Ascending aorta (tissue), 2 donors: ENCODE measurements around the gene C11orf42. TPM values are rescaled to one million over a fixed set of nuclear protein-coding genes. Genes with fewer than 3 reads are reported as not detected.

Experiments used
- DNase-seq, 2 donors: peaks; one replicate each; pipeline ENCODE4 v3.0.0-alpha.2; 2019; ENCODE audit warnings: low spot score in 2 of 2
- H3K27ac ChIP-seq, 2 donors: fragments of 200-600 bp; sonication (generic); one replicate each; pipeline ENCODE4 v1.5.1; 2016 to 2017; ENCODE audit warnings: mild to moderate bottlenecking in 1 of 2
- H3K27me3 ChIP-seq: fragments of 200-600 bp; sonication (generic); one replicate; pipeline ENCODE4 v1.5.1; 2017
- H3K36me3 ChIP-seq, 2 donors: fragments of 200-600 bp; sonication (generic); one replicate each; pipeline ENCODE4 v1.5.1; 2016
- H3K4me1 ChIP-seq, 2 donors: fragments of 200-600 bp; sonication (generic); one replicate each; pipeline ENCODE4 v1.5.1; 2016 to 2017; ENCODE audit warnings: mild to moderate bottlenecking in 1 of 2
- H3K4me3 ChIP-seq, 2 donors: fragments of 200-600 bp; sonication (generic); one replicate each; pipeline ENCODE4 v1.5.1; 2016 to 2017; ENCODE audit warnings: mild to moderate bottlenecking in 1 of 2
- H3K9me3 ChIP-seq, 2 donors: fragments of 200-600 bp; sonication (generic); one replicate each; pipeline ENCODE4 v1.5.1; 2016
- intact Hi-C: fragments of 100-400 bp; cut with DNase I; formaldehyde crosslinking; loops from one replicate; pipeline ENCODE4 v1.15.1; 2023
- total RNA-seq: library from RNA; depleted of rRNA; stranded (reverse); fragments of >200 nt; gene quantifications from one replicate; pipeline ENCODE4 v1.1.0, GENCODE V29; 2016
- TF ChIP-seq, protein P1 (sequence below), 3 experiments: fragments of 200-600 bp in 2 of 3; fragments of 450-650 bp in 1 of 3; sonication (generic) in 2 of 3; IDR thresholded peaks; one replicate each; pipeline ENCODE4 v1.5.1; 2016 to 2019; ENCODE audit warnings: antibody characterized with exemption in 3 of 3, mild to moderate bottlenecking in 1 of 3, moderate library complexity in 1 of 3

C11orf42 gene
- total RNA-seq, 1 donor from 2014 or later, result not detected

- H3K27me3 ChIP-seq, result no peaks in the 10 kb centered on the region
- no peak overlapping the region for H3K27ac ChIP-seq
- H3K4me1 ChIP-seq, result no peaks in the 10 kb centered on the region
- H3K9me3 ChIP-seq, result no peaks in the 10 kb centered on the region
- DNase-seq, result no peak
- intact Hi-C loops, result no loop called here
- TF ChIP-seq, protein P1, sequence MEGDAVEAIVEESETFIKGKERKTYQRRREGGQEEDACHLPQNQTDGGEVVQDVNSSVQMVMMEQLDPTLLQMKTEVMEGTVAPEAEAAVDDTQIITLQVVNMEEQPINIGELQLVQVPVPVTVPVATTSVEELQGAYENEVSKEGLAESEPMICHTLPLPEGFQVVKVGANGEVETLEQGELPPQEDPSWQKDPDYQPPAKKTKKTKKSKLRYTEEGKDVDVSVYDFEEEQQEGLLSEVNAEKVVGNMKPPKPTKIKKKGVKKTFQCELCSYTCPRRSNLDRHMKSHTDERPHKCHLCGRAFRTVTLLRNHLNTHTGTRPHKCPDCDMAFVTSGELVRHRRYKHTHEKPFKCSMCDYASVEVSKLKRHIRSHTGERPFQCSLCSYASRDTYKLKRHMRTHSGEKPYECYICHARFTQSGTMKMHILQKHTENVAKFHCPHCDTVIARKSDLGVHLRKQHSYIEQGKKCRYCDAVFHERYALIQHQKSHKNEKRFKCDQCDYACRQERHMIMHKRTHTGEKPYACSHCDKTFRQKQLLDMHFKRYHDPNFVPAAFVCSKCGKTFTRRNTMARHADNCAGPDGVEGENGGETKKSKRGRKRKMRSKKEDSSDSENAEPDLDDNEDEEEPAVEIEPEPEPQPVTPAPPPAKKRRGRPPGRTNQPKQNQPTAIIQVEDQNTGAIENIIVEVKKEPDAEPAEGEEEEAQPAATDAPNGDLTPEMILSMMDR (IDR thresholded peaks at IDR 0.05), result no peak
- peaks cover 79 to 96% of the 10 kb centered on the region in 2 donors for H3K36me3 ChIP-seq
- no peak overlapping the region for H3K4me3 ChIP-seq
Measured at GRCh38 chr11:6219359-6219758, 14.0 kb downstream of the C11orf42 start.

DNA sequence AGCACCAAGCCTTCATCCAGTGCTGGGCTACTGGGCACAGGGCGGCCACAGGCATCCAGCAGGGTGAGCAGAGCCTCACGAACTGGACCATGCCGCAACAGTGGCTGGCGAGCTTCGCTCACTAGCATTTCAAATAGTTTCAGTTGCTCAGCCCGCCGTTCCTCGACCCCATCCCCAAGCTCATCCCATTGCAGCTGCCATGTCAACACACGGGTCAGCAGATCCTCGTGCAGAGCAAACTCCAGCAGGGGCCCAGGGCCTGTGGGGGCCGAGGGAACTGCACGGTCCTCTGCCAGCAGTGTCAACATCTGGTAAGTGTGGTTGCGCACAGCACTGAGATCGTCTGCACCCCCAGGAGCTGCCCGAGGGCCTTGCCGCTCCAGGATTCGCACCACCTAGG, 18.5 kb downstream of the C11orf42 start:
- intact Hi-C loops, result no loop called here
- no peaks in the 10 kb centered on the region for H3K27me3 ChIP-seq
- H3K36me3 ChIP-seq, result peaks cover 50 to 53% of the 10 kb centered on the region in 2 donors
- H3K4me1 ChIP-seq, result peaks cover 0 to 2% of the 10 kb centered on the region in 2 donors
- no peak overlapping the region for H3K27ac ChIP-seq
- no peak overlapping the region for H3K4me3 ChIP-seq
- no peak for DNase-seq
- TF ChIP-seq, protein P1 (IDR thresholded peaks at IDR 0.05), result no peak
- H3K9me3 ChIP-seq, result no peaks in the 10 kb centered on the region

GRCh38 chr11:6224421-6224820, 19.1 kb downstream of the C11orf42 start:
- Histone ChIP-seq H3K4me1 (peaks cover 0 to 2% of the 10 kb centered on the region in 2 donors), H3K27me3 (no peaks in the 10 kb centered on the region), H3K9me3 (no peaks in the 10 kb centered on the region), H3K27ac (no peak overlapping the region), H3K4me3 (no peak overlapping the region), H3K36me3 (peaks cover 45 to 48% of the 10 kb centered on the region in 2 donors)
- no peak for DNase-seq
- intact Hi-C loops, result no loop called here
- TF ChIP-seq, protein P1 (IDR thresholded peaks at IDR 0.05), result no peak

GRCh38 chr11:6225024-6225423, 19.7 kb downstream of the C11orf42 start:
- no peak overlapping the region for H3K4me3 ChIP-seq
- H3K27me3 ChIP-seq, result no peaks in the 10 kb centered on the region
- TF ChIP-seq, protein P1 (IDR thresholded peaks at IDR 0.05), result no peak
- H3K9me3 ChIP-seq, result no peaks in the 10 kb centered on the region
- H3K36me3 ChIP-seq, result peaks cover 39 to 43% of the 10 kb centered on the region in 2 donors
- DNase-seq, result no peak
- H3K4me1 ChIP-seq, result peaks cover 0 to 2% of the 10 kb centered on the region in 2 donors
- intact Hi-C loops, result no loop called here
- no peak overlapping the region for H3K27ac ChIP-seq

DNA sequence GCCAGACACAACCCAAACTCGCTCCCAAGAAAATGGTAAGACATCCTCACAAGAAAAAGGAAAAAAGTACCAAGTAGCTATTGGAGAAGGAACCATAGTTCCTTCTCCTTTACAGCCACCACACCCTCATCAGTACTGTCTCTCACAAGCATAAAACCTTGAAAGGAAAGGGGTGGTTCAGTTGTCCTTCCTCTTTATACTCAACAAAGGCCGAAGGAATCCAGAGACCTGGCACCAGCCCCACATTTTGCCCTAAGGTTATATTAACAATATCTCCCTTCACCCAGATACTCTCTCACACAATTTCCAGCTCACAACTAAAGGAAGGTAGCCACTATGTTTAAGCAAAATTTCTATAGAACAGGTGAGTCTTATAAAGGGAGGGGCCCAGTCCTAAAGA, 20.5 kb downstream of the C11orf42 start:
- no peak for DNase-seq
- H3K9me3 ChIP-seq, result no peaks in the 10 kb centered on the region
- peaks cover 0 to 2% of the 10 kb centered on the region in 2 donors for H3K4me1 ChIP-seq
- no peak overlapping the region for H3K4me3 ChIP-seq
- H3K36me3 ChIP-seq, result peaks cover 30 to 35% of the 10 kb centered on the region in 2 donors
- TF ChIP-seq, protein P1 (IDR thresholded peaks at IDR 0.05), result no peak
- H3K27ac ChIP-seq, result no peak overlapping the region
- intact Hi-C loops, result no loop called here
- H3K27me3 ChIP-seq, result no peaks in the 10 kb centered on the region

DNA sequence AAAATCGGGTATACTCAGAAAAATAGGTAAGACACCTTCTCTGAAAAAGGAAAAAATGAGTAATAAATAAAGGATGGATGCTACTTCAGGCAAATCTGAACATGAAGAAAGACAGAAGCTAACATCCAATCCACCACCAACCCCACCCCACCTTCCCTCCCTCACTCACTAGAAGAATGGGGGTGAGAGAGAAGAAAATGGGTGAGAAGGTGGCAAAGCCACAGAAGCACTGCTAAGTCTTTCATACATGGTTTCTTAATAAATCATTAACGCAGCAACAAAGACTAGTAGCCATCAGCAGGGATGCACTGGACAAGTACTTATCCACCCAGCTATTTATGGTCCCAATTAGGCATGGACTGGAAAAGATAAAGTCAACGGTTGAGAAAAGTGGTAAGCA, 23.2 kb downstream of the C11orf42 start:
- DNase-seq, result no peak
- intact Hi-C loops, result no loop called here
- TF ChIP-seq, protein P1 (IDR thresholded peaks at IDR 0.05), result no peak
- H3K27me3 ChIP-seq, result no peaks in the 10 kb centered on the region
- H3K9me3 ChIP-seq, result no peaks in the 10 kb centered on the region
- no peak overlapping the region for H3K27ac ChIP-seq
- no peak overlapping the region for H3K4me3 ChIP-seq
- H3K36me3 ChIP-seq, result peaks cover 8 to 10% of the 10 kb centered on the region in 2 donors
- H3K4me1 ChIP-seq, result peaks cover 0 to 8% of the 10 kb centered on the region in 2 donors
